HepG2 (cell line): ENCODE results near the gene TPPP2. TPM values are rescaled to one million over a fixed set of nuclear protein-coding genes. Genes with fewer than 3 reads are reported as not detected.

ENCODE experiments used
- ARID2 ChIP-seq: sonication (generic); formaldehyde crosslinking; IDR thresholded peaks from 2 replicates; pipeline ENCODE4 v1.8.1; 2022; ENCODE audit warnings: mild to moderate bottlenecking, missing genetic modification reagents, borderline replicate concordance
- CBFB ChIP-seq: sonication (generic); formaldehyde crosslinking; IDR thresholded peaks from 2 replicates; pipeline ENCODE4 v1.4.0; 2020; ENCODE audit warnings: missing genetic modification reagents
- CBX1 ChIP-seq: IDR thresholded peaks from one replicate; pipeline ENCODE4 v1.6.1; 2016; ENCODE audit warnings: antibody characterized with exemption, low read depth
- FOXK1 ChIP-seq: sonication (generic); formaldehyde crosslinking; IDR thresholded peaks from 2 replicates; pipeline ENCODE4 v1.4.0; 2020; ENCODE audit warnings: low read depth, missing genetic modification reagents, borderline replicate concordance
- HOXA5 ChIP-seq: sonication (generic); formaldehyde crosslinking; IDR thresholded peaks from 2 replicates; pipeline ENCODE4 v1.4.0; 2020; ENCODE audit warnings: missing genetic modification reagents
- MXI1 ChIP-seq: IDR thresholded peaks from 3 replicates; pipeline ENCODE4 v1.6.1; 2012; ENCODE audit warnings: low read depth, low read length, inconsistent platforms, borderline replicate concordance
- NCOA2 ChIP-seq: sonication (generic); formaldehyde crosslinking; IDR thresholded peaks from 2 replicates; pipeline ENCODE4 v1.8.0; 2022; ENCODE audit warnings: inconsistent platforms
- POLR2G ChIP-seq: fragments of 200-400 bp; formaldehyde crosslinking; IDR thresholded peaks from 2 replicates; pipeline ENCODE4 v1.6.1; 2018; ENCODE audit warnings: mild to moderate bottlenecking, low read depth, low read length, moderate library complexity
- SALL1 ChIP-seq: sonication (generic); formaldehyde crosslinking; IDR thresholded peaks from 2 replicates; pipeline ENCODE4 v1.8.0; 2022; ENCODE audit warnings: mild to moderate bottlenecking, missing genetic modification reagents
- SPEN ChIP-seq: sonication (generic); formaldehyde crosslinking; IDR thresholded peaks from 2 replicates; pipeline ENCODE4 v1.5.1; 2020; ENCODE audit warnings: low read depth, mild to moderate bottlenecking, missing genetic modification reagents
- U2AF2 ChIP-seq: fragments of 200-400 bp; formaldehyde crosslinking; IDR thresholded peaks from 2 replicates; pipeline ENCODE4 v1.6.1; 2017; ENCODE audit warnings: low read depth, mild to moderate bottlenecking, low read length
- ZBTB7A ChIP-seq: sonication (generic); formaldehyde crosslinking; IDR thresholded peaks from 2 replicates; pipeline ENCODE4 v1.8.0; 2022; ENCODE audit warnings: mild to moderate bottlenecking, missing genetic modification reagents
- ZNF251 ChIP-seq: sonication (generic); formaldehyde crosslinking; IDR thresholded peaks from 2 replicates; pipeline ENCODE4 v1.9.0; 2021; ENCODE audit warnings: mild to moderate bottlenecking, missing genetic modification reagents
- ZNF264 ChIP-seq: sonication (generic); formaldehyde crosslinking; IDR thresholded peaks from 2 replicates; pipeline ENCODE4 v1.4.0; 2020; ENCODE audit warnings: missing genetic modification reagents
- ZNF326 ChIP-seq: sonication (generic); formaldehyde crosslinking; IDR thresholded peaks from 2 replicates; pipeline ENCODE4 v1.4.0; 2020; ENCODE audit warnings: missing genetic modification reagents, borderline replicate concordance
- ZNF33B ChIP-seq: sonication (generic); formaldehyde crosslinking; IDR thresholded peaks from 2 replicates; pipeline ENCODE4 v1.5.1; 2020; ENCODE audit warnings: mild to moderate bottlenecking, missing genetic modification reagents
- ZNF558 ChIP-seq: sonication (generic); formaldehyde crosslinking; IDR thresholded peaks from 2 replicates; pipeline ENCODE4 v1.9.0; 2022; ENCODE audit warnings: mild to moderate bottlenecking, missing genetic modification reagents, borderline replicate concordance
- ZNF567 ChIP-seq: sonication (generic); formaldehyde crosslinking; IDR thresholded peaks from 2 replicates; pipeline ENCODE4 v1.8.1; 2023; ENCODE audit warnings: mild to moderate bottlenecking, missing genetic modification reagents, borderline replicate concordance
- ZNF776 ChIP-seq: sonication (generic); formaldehyde crosslinking; IDR thresholded peaks from 2 replicates; pipeline ENCODE4 v1.4.0; 2020; ENCODE audit warnings: mild to moderate bottlenecking, missing genetic modification reagents
- ZSCAN31 ChIP-seq: sonication (generic); formaldehyde crosslinking; IDR thresholded peaks from 2 replicates; pipeline ENCODE4 v1.5.0; 2020; ENCODE audit warnings: low read depth, mild to moderate bottlenecking, missing genetic modification reagents
- ZSCAN9 ChIP-seq: IDR thresholded peaks from 2 replicates; pipeline ENCODE4 v1.6.1; 2016; ENCODE audit warnings: borderline replicate concordance
- polyA plus RNA-seq, 8 experiments: library from polyadenylated mRNA; depleted of rRNA in 3 of 8; stranded (reverse) in 7 of 8; unstranded in 1 of 8; fragments of >200 nt; fragmentation: Illumina TruSeq in 4 of 8; extraction: Trizol in 4 of 8; gene quantifications; 2 replicates each; pipeline versions ENCODE4 v1.2.1 to v1.2.3, GENCODE V29; 2011 to 2016; ENCODE audit warnings: low read depth in 4 of 8, missing spikeins in 1 of 8, mixed read lengths in 1 of 8; ENCODE audit not compliant: insufficient read depth in 1 of 8
- total RNA-seq, 5 experiments: library from RNA; depleted of rRNA; stranded (reverse); fragments of >200 nt; fragmentation: Illumina TruSeq; extraction: Trizol; gene quantifications; 2 replicates each; pipeline ENCODE4 v1.2.3, GENCODE V29; 2016; ENCODE audit warnings: low read depth in 1 of 5
- TF ChIP-seq, protein P1 (sequence below): sonication (generic); formaldehyde crosslinking; IDR thresholded peaks from 2 replicates; pipeline ENCODE4 v1.8.1; 2023; ENCODE audit warnings: mild to moderate bottlenecking, inconsistent platforms, moderate library complexity, missing genetic modification reagents, borderline replicate concordance
- TF ChIP-seq, protein P2 (sequence below): sonication (generic); formaldehyde crosslinking; IDR thresholded peaks from 2 replicates; pipeline ENCODE4 v1.5.0; 2020; ENCODE audit warnings: mild to moderate bottlenecking, missing genetic modification reagents

The TPPP2 gene
- total and polyA plus RNA-seq, 2 of the 13 experiments (the other 11 are each of a cell fraction or from before 2014, with no cell fraction given) = 0.58 to 4.2 TPM

DNA sequence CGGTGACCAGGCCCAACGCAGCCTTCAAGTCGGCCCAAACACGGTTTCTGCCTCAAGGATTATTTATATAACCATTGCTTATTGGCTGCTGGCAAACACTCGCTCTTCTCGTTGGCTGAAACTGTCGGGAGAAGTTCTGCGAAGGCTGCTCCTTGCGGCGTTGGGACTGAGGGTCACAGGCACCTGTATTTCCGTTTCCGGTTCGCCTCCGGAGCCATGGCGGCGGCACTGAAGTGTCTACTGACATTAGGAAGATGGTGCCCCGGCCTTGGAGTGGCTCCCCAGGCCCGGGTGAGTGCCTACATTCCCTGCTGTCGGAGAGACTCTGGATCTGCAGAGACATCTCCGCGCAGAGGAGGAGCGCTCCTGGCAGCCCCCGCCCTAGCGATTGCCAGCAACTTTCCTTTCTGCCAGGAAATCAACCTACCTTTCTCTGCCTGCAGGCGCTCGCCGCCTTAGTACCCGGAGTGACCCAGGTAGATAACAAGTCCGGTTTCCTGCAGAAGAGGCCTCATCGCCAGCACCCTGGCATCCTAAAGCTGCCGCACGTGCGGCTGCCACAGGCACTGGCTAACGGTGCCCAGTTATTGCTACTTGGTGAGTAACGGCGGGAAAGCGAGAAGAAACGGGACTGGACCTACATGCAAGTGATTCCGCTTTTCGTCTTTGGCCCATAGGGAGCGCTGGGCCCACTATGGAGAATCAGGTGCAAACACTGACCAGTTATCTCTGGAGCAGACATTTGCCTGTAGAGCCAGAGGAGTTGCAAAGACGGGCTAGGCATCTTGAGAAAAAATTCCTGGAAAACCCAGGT lies 40.0 kb upstream of the TPPP2 start, which contains the start of gene METTL17 (continued):
- TF ChIP-seq ZNF326 (CRISPR knock-in tag) (no peak), U2AF2 (no peak), CBFB (CRISPR knock-in tag) (peak; percentile 61; the same call in 1 of the 2 replicates), NCOA2 (CRISPR knock-in tag) (no peak), HOXA5 (CRISPR knock-in tag) (no peak), ZSCAN9 (CRISPR knock-in tag) (peak; percentile 68; the same call in 1 of the 2 replicates), ZBTB7A (no peak), MXI1 (peak; percentile 14; the same call in 1 of the 3 replicates), ZNF558 (CRISPR knock-in tag) (no peak), ARID2 (peak; percentile 75; the same call in 1 of the 2 replicates), POLR2G (peak; percentile 93), SPEN (CRISPR knock-in tag) (peak; percentile 85), SALL1 (CRISPR knock-in tag) (peak; percentile 78), CBX1 (no peak), FOXK1 (CRISPR knock-in tag) (peak; percentile 73; the same call in 1 of the 2 replicates), ZNF264 (CRISPR knock-in tag) (peak; percentile 53; the same call in 1 of the 2 replicates), ZSCAN31 (CRISPR knock-in tag) (peak; percentile 57), ZNF776 (CRISPR knock-in tag) (no peak), ZNF567 (CRISPR knock-in tag) (peak; percentile 78; the same call in 1 of the 2 replicates), ZNF33B (no peak; the same call in 1 of the 2 replicates), ZNF251 (CRISPR knock-in tag) (no peak)
- TF ChIP-seq, protein P1, sequence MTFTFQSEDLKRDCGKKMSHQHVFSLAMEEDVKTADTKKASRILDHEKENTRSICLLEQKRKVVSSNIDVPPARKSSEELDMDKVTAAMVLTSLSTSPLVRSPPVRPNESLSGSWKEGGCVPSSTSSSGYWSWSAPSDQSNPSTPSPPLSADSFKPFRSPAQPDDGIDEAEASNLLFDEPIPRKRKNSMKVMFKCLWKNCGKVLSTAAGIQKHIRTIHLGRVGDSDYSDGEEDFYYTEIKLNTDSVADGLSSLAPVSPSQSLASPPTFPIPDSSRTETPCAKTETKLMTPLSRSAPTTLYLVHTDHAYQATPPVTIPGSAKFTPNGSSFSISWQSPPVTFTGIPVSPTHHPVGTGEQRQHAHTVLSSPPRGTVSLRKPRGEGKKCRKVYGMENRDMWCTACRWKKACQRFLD = peak; percentile 92
- TF ChIP-seq, protein P2, sequence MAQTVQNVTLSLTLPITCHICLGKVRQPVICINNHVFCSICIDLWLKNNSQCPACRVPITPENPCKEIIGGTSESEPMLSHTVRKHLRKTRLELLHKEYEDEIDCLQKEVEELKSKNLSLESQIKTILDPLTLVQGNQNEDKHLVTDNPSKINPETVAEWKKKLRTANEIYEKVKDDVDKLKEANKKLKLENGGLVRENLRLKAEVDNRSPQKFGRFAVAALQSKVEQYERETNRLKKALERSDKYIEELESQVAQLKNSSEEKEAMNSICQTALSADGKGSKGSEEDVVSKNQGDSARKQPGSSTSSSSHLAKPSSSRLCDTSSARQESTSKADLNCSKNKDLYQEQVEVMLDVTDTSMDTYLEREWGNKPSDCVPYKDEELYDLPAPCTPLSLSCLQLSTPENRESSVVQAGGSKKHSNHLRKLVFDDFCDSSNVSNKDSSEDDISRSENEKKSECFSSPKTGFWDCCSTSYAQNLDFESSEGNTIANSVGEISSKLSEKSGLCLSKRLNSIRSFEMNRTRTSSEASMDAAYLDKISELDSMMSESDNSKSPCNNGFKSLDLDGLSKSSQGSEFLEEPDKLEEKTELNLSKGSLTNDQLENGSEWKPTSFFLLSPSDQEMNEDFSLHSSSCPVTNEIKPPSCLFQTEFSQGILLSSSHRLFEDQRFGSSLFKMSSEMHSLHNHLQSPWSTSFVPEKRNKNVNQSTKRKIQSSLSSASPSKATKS = no peak
